Measurements from ENCODE around the gene RNF207. TPM values are rescaled to one million over a fixed set of nuclear protein-coding genes. Genes with fewer than 3 reads are reported as not detected.

RNF207 gene
- total and polyA plus RNA-seq, 2 donors (not counting 3 experiments of a cell fraction or from before 2014, with no cell fraction given): 3.2 to 8.2 TPM

- no TSS peak for BruUV-seq (replicated peaks)
- no peaks in the 10 kb centered on the region for H3K36me3 ChIP-seq (ENCODE audit: control insufficient read depth in 2 of 2, extremely low read depth in 1 of 2, insufficient read depth in 2 of 2, low read length in 2 of 2)
- no peaks in the 10 kb centered on the region for H3K9me3 ChIP-seq (replicated peaks; ENCODE audit: control insufficient read depth, insufficient read depth, low read length)
- no peak overlapping the region for H3K27ac ChIP-seq (ENCODE audit: insufficient read depth, low read depth, low read length)
- no peaks in the 10 kb centered on the region for H3K9me1 ChIP-seq (replicated peaks; ENCODE audit: control insufficient read depth, extremely low read depth, insufficient read depth, low read length)
- H3K27me3 ChIP-seq (ENCODE audit: control insufficient read depth in 2 of 2, insufficient read depth in 2 of 2, low read length in 2 of 2): no peaks in the 10 kb centered on the region
- ChIA-PET POLR2A (no interaction called here), CTCF (interaction anchor here (1.2 kb wide), 1 partner anchor 18 kb away, joined by 3 read pairs; no protein-coding TSS in a partner anchor)
- DNase-seq (ENCODE audit: low read depth, low spot score): no peak
- TF ChIP-seq, protein P1, sequence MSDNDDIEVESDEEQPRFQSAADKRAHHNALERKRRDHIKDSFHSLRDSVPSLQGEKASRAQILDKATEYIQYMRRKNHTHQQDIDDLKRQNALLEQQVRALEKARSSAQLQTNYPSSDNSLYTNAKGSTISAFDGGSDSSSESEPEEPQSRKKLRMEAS (IDR thresholded peaks at IDR 0.05; ENCODE audit: insufficient read depth, insufficient read length): no peak
- TF ChIP-seq, protein P2, sequence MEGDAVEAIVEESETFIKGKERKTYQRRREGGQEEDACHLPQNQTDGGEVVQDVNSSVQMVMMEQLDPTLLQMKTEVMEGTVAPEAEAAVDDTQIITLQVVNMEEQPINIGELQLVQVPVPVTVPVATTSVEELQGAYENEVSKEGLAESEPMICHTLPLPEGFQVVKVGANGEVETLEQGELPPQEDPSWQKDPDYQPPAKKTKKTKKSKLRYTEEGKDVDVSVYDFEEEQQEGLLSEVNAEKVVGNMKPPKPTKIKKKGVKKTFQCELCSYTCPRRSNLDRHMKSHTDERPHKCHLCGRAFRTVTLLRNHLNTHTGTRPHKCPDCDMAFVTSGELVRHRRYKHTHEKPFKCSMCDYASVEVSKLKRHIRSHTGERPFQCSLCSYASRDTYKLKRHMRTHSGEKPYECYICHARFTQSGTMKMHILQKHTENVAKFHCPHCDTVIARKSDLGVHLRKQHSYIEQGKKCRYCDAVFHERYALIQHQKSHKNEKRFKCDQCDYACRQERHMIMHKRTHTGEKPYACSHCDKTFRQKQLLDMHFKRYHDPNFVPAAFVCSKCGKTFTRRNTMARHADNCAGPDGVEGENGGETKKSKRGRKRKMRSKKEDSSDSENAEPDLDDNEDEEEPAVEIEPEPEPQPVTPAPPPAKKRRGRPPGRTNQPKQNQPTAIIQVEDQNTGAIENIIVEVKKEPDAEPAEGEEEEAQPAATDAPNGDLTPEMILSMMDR (IDR thresholded peaks at IDR 0.05; ENCODE audit: extremely low read depth in 1 of 2, insufficient read depth in 1 of 2, low read depth in 1 of 2, low read length in 2 of 2): no peak
- TF ChIP-seq JUN (IDR thresholded peaks at IDR 0.05; ENCODE audit: borderline replicate concordance, insufficient read depth, insufficient read length, low read depth): no peak
- TF ChIP-seq GATA2 (IDR thresholded peaks at IDR 0.05; ENCODE audit: insufficient read depth, insufficient read length, low read depth, low read length): no peak
- TF ChIP-seq POLR2AphosphoS5 (IDR thresholded peaks at IDR 0.05; ENCODE audit: insufficient read depth, low read depth, low read length): no peak
- TF ChIP-seq POLR2A (IDR thresholded peaks at IDR 0.05; ENCODE audit: low read depth, low read length): no peak
- no peak for TF ChIP-seq FOS (IDR thresholded peaks at IDR 0.05; ENCODE audit: borderline replicate concordance, insufficient read depth, low read length)
- no peak for TF ChIP-seq EZH2 (IDR thresholded peaks at IDR 0.05; ENCODE audit: borderline replicate concordance, low read depth, low read length, severe bottlenecking)
- no peak for TF ChIP-seq MYC (IDR thresholded peaks at IDR 0.05; ENCODE audit: low read depth, low read length)
- no peaks in the 10 kb centered on the region for H3K4me1 ChIP-seq (ENCODE audit: control insufficient read depth, extremely low read depth, insufficient read depth, low read length)
- no peaks in the 10 kb centered on the region for H3K79me2 ChIP-seq (ENCODE audit: control insufficient read depth, insufficient read depth, low read length)
- dilution Hi-C loops (cut with MboI; ENCODE audit: extremely low pct_ligation_motif_present, low sequenced_read_pairs) (no loop called here), intact Hi-C loops (cut with micrococcal nuclease) (loop anchor here (5.0 kb wide), 2 partner anchors 79 to 159 kb away; partner anchors contain the start of gene ESPN)
- no peak overlapping the region for H2AFZ ChIP-seq (ENCODE audit: low read depth, low read length)
- no peak overlapping the region for H3K9ac ChIP-seq (replicated peaks; ENCODE audit: extremely low read depth, insufficient read depth, low read length)
- no peak overlapping the region for H3K4me2 ChIP-seq (ENCODE audit: insufficient read depth, low read length)
- no peaks in the 10 kb centered on the region for H4K20me1 ChIP-seq (replicated peaks; ENCODE audit: control insufficient read depth, extremely low read depth, insufficient read depth, low read length)
- H3K4me3 ChIP-seq (replicated peaks in 1 of 3; ENCODE audit: insufficient read depth in 1 of 3, low read depth in 1 of 3, low read length in 3 of 3): no peak overlapping the region
- no peak for FAIRE-seq
Observed at GRCh38 chr1:6263716-6264115, 57.8 kb downstream of the RNF207 start.

Data from endothelial cell of umbilical vein (primary cell).